Endothelial cell of umbilical vein (primary cell): Measurements from ENCODE around the gene OR7D4. TPM values are rescaled to one million over a fixed set of nuclear protein-coding genes. Genes with fewer than 3 reads are reported as not detected.

Experiments used
- BruUV-seq: library from RNA; stranded (reverse); fragments of 400-500 nt; replicated peaks from 2 replicates; lab custom pipeline; 2021; lab: Mats Ljungman, UMichigan
- CTCF ChIA-PET: fragments of 300-600, 350-600 bp; sonication (Branson Sonifier 250); formaldehyde crosslinking; loops from one replicate; lab custom pipeline; 2021; ENCODE audit warnings: antibody characterized with exemption, inconsistent platforms; lab: Charles Lee
- POLR2A ChIA-PET: fragments of 300-600, 350-600 bp; sonication (Branson Sonifier 250); formaldehyde crosslinking; loops from one replicate; lab custom pipeline; 2021; ENCODE audit warnings: antibody characterized with exemption, inconsistent platforms; lab: Charles Lee
- DNase-seq: peaks from one replicate; pipeline ENCODE4 v3.0.0-alpha.2; 2011; ENCODE audit warnings: low read depth, low spot score
- FAIRE-seq: peaks from 2 replicates; lab custom pipeline; 2011; peaks lifted over from hg19 to GRCh38; lab: Jason Lieb, UNC
- H2AFZ ChIP-seq: 2 replicates; pipeline ENCODE4 v1.6.0; 2012; ENCODE audit warnings: low read depth, low read length, control low read depth, inconsistent platforms
- H3K27ac ChIP-seq: 2 replicates; pipeline ENCODE4 v1.5.1; 2011; ENCODE audit warnings: low read depth, mild to moderate bottlenecking, control low read depth, low read length, moderate library complexity; ENCODE audit not compliant: insufficient read depth
- H3K27me3 ChIP-seq, 2 experiments: 2 replicates each; pipeline versions ENCODE4 v1.6.0 to v1.6.1; 2011; ENCODE audit warnings: low read length in 2 of 2, mixed read lengths in 1 of 2; ENCODE audit not compliant: control insufficient read depth in 2 of 2, insufficient read depth in 2 of 2
- H3K36me3 ChIP-seq, 2 experiments: 2 replicates in 1 of 2; 3 replicates in 1 of 2; pipeline ENCODE4 v1.5.1; 2011; ENCODE audit warnings: low read length in 2 of 2, mild to moderate bottlenecking in 1 of 2, moderate library complexity in 1 of 2; ENCODE audit not compliant: control insufficient read depth in 2 of 2, insufficient read depth in 2 of 2; ENCODE audit errors: extremely low read depth in 1 of 2
- H3K4me1 ChIP-seq: 3 replicates; pipeline ENCODE4 v1.5.1; 2011; ENCODE audit warnings: mild to moderate bottlenecking, low read length; ENCODE audit not compliant: control insufficient read depth, insufficient read depth; ENCODE audit errors: extremely low read depth
- H3K4me2 ChIP-seq: 2 replicates; pipeline ENCODE4 v1.6.1; 2011; ENCODE audit warnings: low read length, control low read depth, mixed read lengths; ENCODE audit not compliant: insufficient read depth
- H3K4me3 ChIP-seq, 3 experiments: fragments of 200-600 bp in 1 of 3; sonication (generic), shearing (Covaris generic) in 1 of 3; replicated peaks in 1 of 3; 2 replicates each; pipeline ENCODE4 v1.5.1; 2011 to 2016; ENCODE audit warnings: control low read depth in 3 of 3, low read length in 3 of 3, mild to moderate bottlenecking in 2 of 3, inconsistent platforms in 1 of 3, low read depth in 1 of 3, moderate library complexity in 1 of 3; ENCODE audit not compliant: insufficient read depth in 1 of 3
- H3K79me2 ChIP-seq: 2 replicates; pipeline ENCODE4 v1.6.0; 2012; ENCODE audit warnings: low read length, inconsistent platforms; ENCODE audit not compliant: control insufficient read depth, insufficient read depth
- H3K9ac ChIP-seq: replicated peaks from 2 replicates; pipeline ENCODE3; 2011; ENCODE audit warnings: low read length, control low read depth; ENCODE audit not compliant: insufficient read depth; ENCODE audit errors: extremely low read depth
- H3K9me1 ChIP-seq: replicated peaks from 3 replicates; pipeline ENCODE4 v1.6.0; 2011; ENCODE audit warnings: mild to moderate bottlenecking, low read length; ENCODE audit not compliant: control insufficient read depth, insufficient read depth; ENCODE audit errors: extremely low read depth
- H3K9me3 ChIP-seq: replicated peaks from 2 replicates; pipeline ENCODE4 v1.5.1; 2012; ENCODE audit warnings: low read length, inconsistent platforms; ENCODE audit not compliant: control insufficient read depth, insufficient read depth
- H4K20me1 ChIP-seq: replicated peaks from 2 replicates; pipeline ENCODE3; 2011; ENCODE audit warnings: mild to moderate bottlenecking, low read length; ENCODE audit not compliant: control insufficient read depth, insufficient read depth; ENCODE audit errors: extremely low read depth
- CTCF ChIP-seq, 2 donors: IDR thresholded peaks; 1 replicate in 1 of 2; 2 replicates in 1 of 2; pipeline ENCODE4 v1.5.1; 2011; ENCODE audit warnings: low read length in 2 of 2, mild to moderate bottlenecking in 2 of 2, moderate library complexity in 2 of 2, control low read depth in 1 of 2, inconsistent platforms in 1 of 2, low read depth in 1 of 2; ENCODE audit not compliant: insufficient read depth in 1 of 2; ENCODE audit errors: extremely low read depth in 1 of 2
- EZH2 ChIP-seq: IDR thresholded peaks from 2 replicates; pipeline ENCODE4 v1.6.1; 2012; ENCODE audit warnings: borderline replicate concordance, low read depth, mild to moderate bottlenecking, moderate library complexity, low read length, inconsistent platforms; ENCODE audit not compliant: severe bottlenecking
- FOS ChIP-seq: IDR thresholded peaks from 2 replicates; pipeline ENCODE4 v1.6.1; 2011; ENCODE audit warnings: mild to moderate bottlenecking, low read length, moderate library complexity, borderline replicate concordance; ENCODE audit not compliant: insufficient read depth
- GATA2 ChIP-seq: IDR thresholded peaks from 2 replicates; pipeline ENCODE4 v1.7.0; 2011; ENCODE audit warnings: low read depth, mild to moderate bottlenecking, moderate library complexity, mixed read lengths, low read length; ENCODE audit not compliant: insufficient read length, insufficient read depth
- JUN ChIP-seq: IDR thresholded peaks from 2 replicates; pipeline ENCODE4 v1.6.1; 2011; ENCODE audit warnings: borderline replicate concordance, low read depth; ENCODE audit not compliant: insufficient read length, insufficient read depth
- MAX ChIP-seq: IDR thresholded peaks from 2 replicates; pipeline ENCODE4 v1.6.1; 2011; ENCODE audit not compliant: insufficient read depth, insufficient read length
- MYC ChIP-seq: IDR thresholded peaks from one replicate; pipeline ENCODE4 v1.6.1; 2011; ENCODE audit warnings: mild to moderate bottlenecking, low read depth, low read length
- POLR2A ChIP-seq: IDR thresholded peaks from 2 replicates; pipeline ENCODE4 v1.6.1; 2012; ENCODE audit warnings: low read depth, mild to moderate bottlenecking, control low read depth, low read length
- POLR2AphosphoS5 ChIP-seq: IDR thresholded peaks from 2 replicates; pipeline ENCODE4 v1.6.1; 2012; ENCODE audit warnings: low read depth, mild to moderate bottlenecking, control low read depth, low read length, moderate library complexity; ENCODE audit not compliant: insufficient read depth
- dilution Hi-C: fragments of 300-500 bp; cut with MboI; formaldehyde crosslinking; loops from one replicate; pipeline ENCODE4 v1.15.0; 2019; ENCODE audit warnings: low sequenced_read_pairs; ENCODE audit not compliant: extremely low pct_ligation_motif_present
- intact Hi-C: fragments of 100-400 bp; cut with micrococcal nuclease; formaldehyde crosslinking; loops from one replicate; pipeline ENCODE4 v1.10.0; 2022
- polyA plus RNA-seq, 4 experiments: library from polyadenylated mRNA; depleted of rRNA in 3 of 4; stranded (reverse) in 3 of 4; unstranded in 1 of 4; fragments of >200 nt; gene quantifications; 2 replicates each; pipeline versions ENCODE4 v1.2.1 to v1.2.3, GENCODE V29; 2011 to 2012; ENCODE audit warnings: missing spikeins in 1 of 4
- total RNA-seq: library from RNA; stranded (reverse); gene quantifications from 2 replicates; pipeline ENCODE4 v1.2.3, GENCODE V29; 2021

Gene OR7D4
- total and polyA plus RNA-seq, 2 donors (not counting 3 experiments of a cell fraction or from before 2014, with no cell fraction given) = not detected

DNA sequence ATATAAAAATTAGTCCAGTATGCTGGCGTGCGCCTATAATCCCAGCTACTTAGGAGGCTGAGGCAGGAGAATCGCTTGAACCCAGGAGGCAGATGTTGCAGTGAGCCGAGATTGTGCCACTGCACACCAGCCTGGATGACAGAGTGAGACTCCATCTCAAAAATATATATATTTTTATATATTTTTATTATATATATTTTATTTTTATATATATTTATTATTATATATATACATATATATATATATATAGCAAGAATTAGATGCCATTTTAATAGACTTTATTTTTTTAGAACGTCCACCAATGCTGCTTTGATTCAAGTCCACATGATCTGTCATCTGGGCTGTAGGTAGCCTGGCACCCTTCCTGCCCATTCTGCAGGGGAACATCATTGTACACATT, 44.1 kb downstream of the OR7D4 start:
- no peak overlapping the region for H3K9ac ChIP-seq
- intact Hi-C loops (no loop called here), dilution Hi-C loops (no loop called here)
- POLR2A ChIA-PET = no interaction called here
- H3K4me1 ChIP-seq = no peaks in the 10 kb centered on the region
- no peaks in the 10 kb centered on the region for H3K9me1 ChIP-seq
- H3K27me3 ChIP-seq = no peaks in the 10 kb centered on the region
- H3K27ac ChIP-seq = no peak overlapping the region
- no peaks in the 10 kb centered on the region for H3K9me3 ChIP-seq
- no peak overlapping the region for H3K4me2 ChIP-seq
- H3K79me2 ChIP-seq = no peaks in the 10 kb centered on the region
- no peak overlapping the region for H2AFZ ChIP-seq
- TF ChIP-seq FOS = no peak
- TF ChIP-seq MAX = no peak
- TF ChIP-seq CTCF (IDR thresholded peaks at IDR 0.05; ENCODE audit: extremely low read depth in 1 of 2, insufficient read depth in 1 of 2, low read depth in 1 of 2, low read length in 2 of 2) = no peak
- TF ChIP-seq MYC = no peak
- TF ChIP-seq POLR2A = no peak
- no peak for TF ChIP-seq POLR2AphosphoS5
- TF ChIP-seq JUN = no peak
- no peak for TF ChIP-seq EZH2
- no peak for TF ChIP-seq GATA2
- DNase-seq (no peak), FAIRE-seq (no peak)
- no peaks in the 10 kb centered on the region for H4K20me1 ChIP-seq
- BruUV-seq = no TSS peak
- no peaks in the 10 kb centered on the region for H3K36me3 ChIP-seq
- H3K4me3 ChIP-seq = no peak overlapping the region
- CTCF ChIA-PET = no interaction called here
